HepG2 (cell line): ENCODE measurements around the gene MOXD1. TPM values are rescaled to one million over a fixed set of nuclear protein-coding genes. Genes with fewer than 3 reads are reported as not detected.

ENCODE experiments used
- ELK4 ChIP-seq: sonication (generic); formaldehyde crosslinking; IDR thresholded peaks from 2 replicates; pipeline ENCODE4 v1.9.0; 2021; ENCODE audit warnings: missing genetic modification reagents, borderline replicate concordance
- GABPA ChIP-seq, 2 experiments: IDR thresholded peaks; 2 replicates each; pipeline ENCODE4 v1.6.1; 2011 to 2016; ENCODE audit warnings: low read depth in 2 of 2, low read length in 1 of 2, missing biosample characterization in 1 of 2, missing genetic modification characterization in 1 of 2
- GTF2F1 ChIP-seq: fragments of 150-350 bp; IDR thresholded peaks from 2 replicates; pipeline ENCODE4 v1.6.1; 2014; ENCODE audit warnings: low read length
- HNF1A ChIP-seq, 2 experiments: sonication (generic) in 1 of 2; formaldehyde crosslinking in 1 of 2; IDR thresholded peaks; 2 replicates each; pipeline versions ENCODE4 v1.4.0 to v1.6.1; 2016 to 2020; ENCODE audit warnings: borderline replicate concordance in 1 of 2, low read depth in 1 of 2, mild to moderate bottlenecking in 1 of 2, missing genetic modification reagents in 1 of 2
- HOMEZ ChIP-seq: IDR thresholded peaks from 2 replicates; pipeline ENCODE4 v1.6.1; 2016; ENCODE audit warnings: low read depth
- PAXIP1 ChIP-seq: sonication (generic); formaldehyde crosslinking; conservative IDR thresholded peaks from 2 replicates; pipeline ENCODE4 v1.4.0; 2020; ENCODE audit warnings: mild to moderate bottlenecking, missing genetic modification reagents, moderate library complexity
- RCOR2 ChIP-seq: IDR thresholded peaks from 2 replicates; pipeline ENCODE4 v1.6.1; 2016; ENCODE audit warnings: missing biosample characterization, missing genetic modification reagents
- SALL1 ChIP-seq: sonication (generic); formaldehyde crosslinking; IDR thresholded peaks from 2 replicates; pipeline ENCODE4 v1.8.0; 2022; ENCODE audit warnings: mild to moderate bottlenecking, missing genetic modification reagents
- ZBTB14 ChIP-seq: sonication (generic); formaldehyde crosslinking; IDR thresholded peaks from 2 replicates; pipeline ENCODE4 v1.4.0; 2020; ENCODE audit warnings: missing genetic modification reagents
- ZKSCAN1 ChIP-seq: fragments of 150-350 bp; IDR thresholded peaks from 2 replicates; pipeline ENCODE4 v1.6.1; 2014; ENCODE audit warnings: low read length
- ZNF574 ChIP-seq: sonication (generic); formaldehyde crosslinking; IDR thresholded peaks from 2 replicates; pipeline ENCODE4 v1.4.0; 2020; ENCODE audit warnings: missing genetic modification reagents
- polyA plus RNA-seq, 8 experiments: library from polyadenylated mRNA; depleted of rRNA in 3 of 8; stranded (reverse) in 7 of 8; unstranded in 1 of 8; fragments of >200 nt; fragmentation: Illumina TruSeq in 4 of 8; extraction: Trizol in 4 of 8; gene quantifications; 2 replicates each; pipeline versions ENCODE4 v1.2.1 to v1.2.3, GENCODE V29; 2011 to 2016; ENCODE audit warnings: low read depth in 4 of 8, missing spikeins in 1 of 8, mixed read lengths in 1 of 8; ENCODE audit not compliant: insufficient read depth in 1 of 8
- total RNA-seq, 5 experiments: library from RNA; depleted of rRNA; stranded (reverse); fragments of >200 nt; fragmentation: Illumina TruSeq; extraction: Trizol; gene quantifications; 2 replicates each; pipeline ENCODE4 v1.2.3, GENCODE V29; 2016; ENCODE audit warnings: low read depth in 1 of 5

Gene MOXD1
- total and polyA plus RNA-seq, 2 of the 13 experiments (the other 11 are each of a cell fraction or from before 2014, with no cell fraction given) = 0.03 TPM; not detected in 1

GRCh38 chr6:132333639-132334520 lies 67.4 kb downstream of the MOXD1 start (continued):
- TF ChIP-seq ZNF574 (CRISPR knock-in tag) (no peak), GABPA (IDR thresholded peaks at IDR 0.05; ENCODE audit: low read depth, low read length) (no peak), GABPA (CRISPR knock-in tag; IDR thresholded peaks at IDR 0.05; ENCODE audit: low read depth) (no peak), ZBTB14 (CRISPR knock-in tag) (0 out of 2 replicates have a peak, but pooled peaks have one; percentile 20), HOMEZ (CRISPR knock-in tag) (peak; percentile 56; the same call in 1 of the 2 replicates), PAXIP1 (peak; percentile 54), ZKSCAN1 (peak; percentile 66; the same call in 1 of the 2 replicates), ELK4 (CRISPR knock-in tag) (no peak), HNF1A (IDR thresholded peaks at IDR 0.05; ENCODE audit: low read depth) (peak; percentile 95), HNF1A (CRISPR knock-in tag; IDR thresholded peaks at IDR 0.05; ENCODE audit: borderline replicate concordance) (peak; percentile 70; the same call in 1 of the 2 replicates), GTF2F1 (no peak), RCOR2 (CRISPR knock-in tag) (peak; percentile 97), SALL1 (CRISPR knock-in tag) (peak; percentile 52; the same call in 1 of the 2 replicates)
